Karpas-422 (cell line): Measurements from ENCODE around the gene PLSCR4. TPM values are rescaled to one million over a fixed set of nuclear protein-coding genes. Genes with fewer than 3 reads are reported as not detected.
"Not testable (repeated sequence)": the region's sequence is repeated elsewhere in the genome, so short reads cannot be mapped to it uniquely, and the experiment has no call there.

Experiments
- DNase-seq: peaks from one replicate; pipeline ENCODE4 v3.0.0-alpha.2; 2015
- H2AFZ ChIP-seq: fragments of 200-600 bp; sonication (generic); 2 replicates; pipeline ENCODE4 v1.6.1; 2014; ENCODE audit warnings: antibody characterized with exemption, low read length, mixed read lengths
- H3K27ac ChIP-seq: fragments of 200-600 bp; sonication (generic); 2 replicates; pipeline ENCODE4 v1.5.1; 2014; ENCODE audit warnings: mild to moderate bottlenecking, low read length, moderate library complexity
- H3K27me3 ChIP-seq: fragments of 200-600 bp; sonication (generic); 2 replicates; pipeline ENCODE4 v1.6.1; 2014; ENCODE audit warnings: low read length, mixed read lengths
- H3K36me3 ChIP-seq: fragments of 200-600 bp; sonication (generic); 2 replicates; pipeline ENCODE4 v1.6.1; 2014; ENCODE audit warnings: low read length, mixed read lengths; ENCODE audit not compliant: insufficient read depth
- H3K4me1 ChIP-seq: fragments of 200-600 bp; sonication (generic); 2 replicates; pipeline ENCODE4 v1.6.1; 2014; ENCODE audit warnings: mild to moderate bottlenecking, low read length, mixed read lengths
- H3K4me2 ChIP-seq: fragments of 200-600 bp; sonication (generic); 2 replicates; pipeline ENCODE4 v1.6.1; 2014; ENCODE audit warnings: low read length, low read depth, mild to moderate bottlenecking; ENCODE audit not compliant: poor library complexity, severe bottlenecking
- H3K4me3 ChIP-seq: fragments of 200-600 bp; sonication (generic); 2 replicates; pipeline ENCODE4 v1.5.1; 2014; ENCODE audit warnings: mild to moderate bottlenecking, antibody characterized with exemption, low read length, mixed read lengths
- H3K79me2 ChIP-seq: fragments of 200-600 bp; sonication (generic); 2 replicates; pipeline ENCODE4 v1.6.1; 2014; ENCODE audit warnings: mild to moderate bottlenecking, low read length, mixed read lengths
- H3K9ac ChIP-seq: fragments of 200-600 bp; sonication (generic); 2 replicates; pipeline ENCODE4 v1.6.0; 2014; ENCODE audit warnings: low read length
- H3K9me2 ChIP-seq: fragments of 200-600 bp; sonication (generic), shearing (Covaris generic); replicated peaks from 2 replicates; pipeline ENCODE4 v1.6.0; 2014; ENCODE audit warnings: mild to moderate bottlenecking, low read length, moderate library complexity; ENCODE audit not compliant: insufficient read depth
- H3K9me3 ChIP-seq: fragments of 300-700, 200-600 bp; sonication (generic); 2 replicates; pipeline ENCODE4 v1.6.1; 2014; ENCODE audit warnings: low read length, mixed read lengths
- H4K20me1 ChIP-seq: fragments of 200-600 bp; sonication (generic); 2 replicates; pipeline ENCODE4 v1.6.1; 2014; ENCODE audit warnings: mild to moderate bottlenecking, antibody characterized with exemption, low read length, low read depth; ENCODE audit not compliant: insufficient read depth
- total RNA-seq: library from RNA; depleted of rRNA; stranded (reverse); fragments of >200 nt; shearing (Covaris generic); gene quantifications from 2 replicates; pipeline ENCODE4 v1.2.3, GENCODE V29; 2014; ENCODE audit warnings: low replicate concordance

Gene PLSCR4
- total RNA-seq, 1 experiment from 2014 or later: not detected

DNA sequence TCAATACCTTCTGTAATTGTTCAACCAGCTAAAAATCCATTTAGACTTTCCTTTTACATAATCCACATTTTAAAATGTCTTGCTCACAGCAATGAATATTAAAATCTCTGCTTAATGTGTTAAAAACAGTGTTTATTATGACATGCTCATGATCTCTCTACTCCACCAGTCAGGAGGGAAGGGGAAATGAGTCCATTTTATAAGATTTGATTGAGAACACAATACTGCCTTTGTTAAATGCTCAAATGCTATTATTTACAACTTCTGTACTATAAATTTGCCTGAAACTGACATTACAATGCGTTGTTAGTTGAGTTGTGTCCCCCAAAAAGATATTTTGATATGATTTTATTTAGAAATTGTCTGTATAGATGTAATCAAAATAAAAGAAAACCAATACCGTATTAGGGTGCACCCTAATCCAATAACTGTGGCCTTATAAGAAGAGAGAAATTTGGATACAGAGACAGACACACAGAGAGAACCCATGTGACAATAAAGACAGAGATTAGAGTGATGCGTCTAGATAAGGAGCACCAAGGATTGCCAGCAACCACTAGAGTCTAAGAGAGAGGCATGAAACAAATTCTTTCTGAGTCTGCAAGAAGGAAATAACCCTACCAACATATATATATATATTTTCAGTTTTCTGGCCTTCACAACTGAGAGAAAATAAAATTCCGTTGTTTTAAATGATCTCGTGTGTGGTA is 9.1 kb upstream of the PLSCR4 start:
- no peak overlapping the region for H2AFZ ChIP-seq
- H3K27ac ChIP-seq: no peak overlapping the region
- DNase-seq: no peak

DNA sequence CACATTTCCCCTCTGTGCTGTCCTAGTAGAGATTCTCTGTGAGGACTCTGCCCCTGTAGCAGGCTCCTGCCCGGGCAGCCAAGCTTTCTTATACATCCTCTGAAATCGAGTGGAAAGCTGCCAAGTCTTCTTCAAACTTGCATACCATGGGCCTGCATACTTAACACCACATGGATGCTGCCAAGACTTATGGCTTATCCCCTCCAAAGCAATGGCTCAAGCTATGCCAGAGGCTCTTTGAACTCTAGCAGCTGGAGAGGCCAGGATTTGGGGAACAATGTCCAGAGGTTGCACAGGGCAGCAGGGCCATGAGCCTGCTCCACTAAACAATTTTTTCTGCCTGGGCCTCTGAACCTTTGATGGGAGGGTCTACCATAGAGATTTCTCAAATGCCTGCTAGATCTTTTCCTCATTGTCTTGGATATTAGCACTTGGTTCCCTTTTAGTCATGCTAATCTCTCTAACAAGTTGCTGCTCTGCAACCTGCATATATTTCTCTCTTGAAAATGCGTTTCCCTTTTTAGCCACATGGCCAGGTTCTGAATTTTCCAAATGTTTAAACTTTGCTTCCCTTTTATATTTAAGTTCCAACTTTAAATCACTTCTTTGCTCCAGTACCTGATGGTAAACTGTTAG is 6.1 kb upstream of the PLSCR4 start:
- no peak for DNase-seq
- no peak overlapping the region for H2AFZ ChIP-seq
- H3K9me3 ChIP-seq: no peaks in the 10 kb centered on the region
- no peak overlapping the region for H3K4me2 ChIP-seq
- H3K4me1 ChIP-seq: no peaks in the 10 kb centered on the region
- no peaks in the 10 kb centered on the region for H3K9me2 ChIP-seq
- no peak overlapping the region for H3K9ac ChIP-seq
- no peaks in the 10 kb centered on the region for H3K27me3 ChIP-seq
- no peaks in the 10 kb centered on the region for H3K36me3 ChIP-seq
- no peaks in the 10 kb centered on the region for H4K20me1 ChIP-seq
- no peak overlapping the region for H3K4me3 ChIP-seq
- no peak overlapping the region for H3K27ac ChIP-seq
- no peaks in the 10 kb centered on the region for H3K79me2 ChIP-seq

More for the DNA sequence above, 9.1 kb upstream of the PLSCR4 start:
- H3K9ac ChIP-seq: no peak overlapping the region
- H3K79me2 ChIP-seq: no peaks in the 10 kb centered on the region
- no peaks in the 10 kb centered on the region for H3K27me3 ChIP-seq
- no peaks in the 10 kb centered on the region for H4K20me1 ChIP-seq
- H3K9me3 ChIP-seq: no peaks in the 10 kb centered on the region
- H3K4me2 ChIP-seq: no peak overlapping the region
- no peak overlapping the region for H3K4me3 ChIP-seq
- no peaks in the 10 kb centered on the region for H3K9me2 ChIP-seq
- no peaks in the 10 kb centered on the region for H3K4me1 ChIP-seq
- H3K36me3 ChIP-seq: no peaks in the 10 kb centered on the region

- not testable (repeated sequence) for H3K27ac ChIP-seq, H3K9ac ChIP-seq, H3K79me2 ChIP-seq, H3K4me3 ChIP-seq, H2AFZ ChIP-seq, H4K20me1 ChIP-seq, H3K4me2 ChIP-seq, H3K9me2 ChIP-seq, H3K9me3 ChIP-seq, DNase-seq, H3K36me3 ChIP-seq, H3K4me1 ChIP-seq, H3K27me3 ChIP-seq
Measured at GRCh38 chr3:146252445-146252844, 1.5 kb upstream of the PLSCR4 start.

DNA sequence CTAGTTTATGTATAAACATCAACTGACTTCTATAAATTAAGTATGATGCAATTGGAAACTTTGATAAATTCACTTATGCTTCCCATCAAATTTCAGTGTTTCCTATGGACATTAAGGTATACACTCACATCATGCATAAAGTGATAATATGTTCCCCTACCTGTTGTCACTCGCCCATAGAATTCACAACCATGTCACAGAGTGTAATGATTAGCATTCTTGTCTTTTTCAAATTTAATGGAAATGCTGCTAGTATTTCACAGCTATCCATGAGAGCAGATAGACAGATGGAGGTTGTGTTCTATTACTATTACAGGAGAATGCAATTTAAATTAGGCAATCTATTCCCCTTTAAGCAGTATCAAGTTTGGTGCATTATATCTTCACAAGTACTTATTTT is 984 bp downstream of the PLSCR4 start:
- H3K9ac ChIP-seq: no peak overlapping the region
- no peaks in the 10 kb centered on the region for H3K36me3 ChIP-seq
- no peak overlapping the region for H3K4me3 ChIP-seq
- H3K9me3 ChIP-seq: no peaks in the 10 kb centered on the region
- no peak overlapping the region for H3K4me2 ChIP-seq
- no peaks in the 10 kb centered on the region for H3K4me1 ChIP-seq
- H3K9me2 ChIP-seq: no peaks in the 10 kb centered on the region
- H2AFZ ChIP-seq: no peak overlapping the region
- H3K27me3 ChIP-seq: no peaks in the 10 kb centered on the region
- no peaks in the 10 kb centered on the region for H4K20me1 ChIP-seq
- H3K79me2 ChIP-seq: no peaks in the 10 kb centered on the region
- no peak for DNase-seq
- no peak overlapping the region for H3K27ac ChIP-seq

GRCh38 chr3:146247911-146248310 is 3.0 kb downstream of the PLSCR4 start:
- H2AFZ ChIP-seq: no peak overlapping the region
- no peak for DNase-seq
- H3K27me3 ChIP-seq: no peaks in the 10 kb centered on the region
- H3K9me3 ChIP-seq: no peaks in the 10 kb centered on the region
- H4K20me1 ChIP-seq: no peaks in the 10 kb centered on the region
- no peak overlapping the region for H3K4me3 ChIP-seq
- no peak overlapping the region for H3K27ac ChIP-seq
- H3K4me2 ChIP-seq: no peak overlapping the region
- H3K79me2 ChIP-seq: no peaks in the 10 kb centered on the region
- H3K4me1 ChIP-seq: no peaks in the 10 kb centered on the region
- H3K9me2 ChIP-seq: no peaks in the 10 kb centered on the region
- no peaks in the 10 kb centered on the region for H3K36me3 ChIP-seq
- H3K9ac ChIP-seq: no peak overlapping the region

DNA sequence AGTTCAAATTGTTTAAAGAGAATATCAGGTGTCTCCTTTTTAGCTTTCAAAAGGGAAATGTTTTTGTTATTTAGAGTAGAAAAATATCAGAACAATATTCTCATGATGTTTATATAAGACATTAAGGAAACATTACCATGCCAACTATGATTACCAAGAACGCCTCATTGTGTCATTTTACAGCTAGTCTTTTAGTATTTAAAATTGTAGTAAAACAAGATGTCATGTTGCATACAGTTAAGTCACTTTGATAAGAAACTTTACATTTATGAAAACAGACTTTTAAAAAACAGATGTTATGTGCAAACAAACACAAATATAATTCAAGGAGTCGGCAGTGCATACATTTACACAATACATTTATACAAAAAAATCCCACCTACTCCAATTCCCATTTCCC is 4.4 kb downstream of the PLSCR4 start:
- no peak for DNase-seq
- no peak overlapping the region for H3K9ac ChIP-seq
- H3K4me2 ChIP-seq: no peak overlapping the region

DNA sequence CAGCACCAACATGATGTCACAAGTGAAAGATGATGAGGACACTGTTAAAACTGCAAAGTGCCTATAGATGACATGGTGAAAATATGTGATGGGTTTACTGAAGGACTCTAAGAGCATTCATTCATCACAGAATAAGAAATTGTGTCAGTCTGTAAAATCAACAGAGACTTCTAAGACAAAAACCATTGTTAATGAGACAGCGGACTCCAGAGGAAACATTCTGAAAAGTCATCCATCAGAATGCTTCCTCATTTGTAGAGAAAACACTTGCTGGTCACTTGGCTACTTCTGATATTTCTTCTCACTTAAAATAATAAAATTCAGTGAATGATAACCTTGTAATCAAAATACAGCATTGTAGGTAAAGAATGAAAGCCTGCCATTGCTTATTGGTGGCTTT is 7.3 kb downstream of the PLSCR4 start:
- Histone ChIP-seq H3K27ac (no peak overlapping the region), H3K9me3 (no peaks in the 10 kb centered on the region; the same call in 1 of the 2 replicates), H3K79me2 (no peaks in the 10 kb centered on the region), H3K4me2 (no peak overlapping the region), H4K20me1 (no peaks in the 10 kb centered on the region), H3K27me3 (no peaks in the 10 kb centered on the region), H3K4me1 (no peaks in the 10 kb centered on the region), H3K9ac (no peak overlapping the region), H2AFZ (no peak overlapping the region), H3K4me3 (no peak overlapping the region), H3K9me2 (no peaks in the 10 kb centered on the region), H3K36me3 (no peaks in the 10 kb centered on the region)
- no peak for DNase-seq

More for the DNA sequence above, 4.4 kb downstream of the PLSCR4 start:
- H3K9me2 ChIP-seq: no peaks in the 10 kb centered on the region
- no peaks in the 10 kb centered on the region for H3K36me3 ChIP-seq
- no peaks in the 10 kb centered on the region for H3K4me1 ChIP-seq
- H4K20me1 ChIP-seq: no peaks in the 10 kb centered on the region
- H3K27ac ChIP-seq: no peak overlapping the region
- no peaks in the 10 kb centered on the region for H3K9me3 ChIP-seq
- no peaks in the 10 kb centered on the region for H3K79me2 ChIP-seq
- no peak overlapping the region for H2AFZ ChIP-seq
- no peak overlapping the region for H3K4me3 ChIP-seq
- no peaks in the 10 kb centered on the region for H3K27me3 ChIP-seq

DNA sequence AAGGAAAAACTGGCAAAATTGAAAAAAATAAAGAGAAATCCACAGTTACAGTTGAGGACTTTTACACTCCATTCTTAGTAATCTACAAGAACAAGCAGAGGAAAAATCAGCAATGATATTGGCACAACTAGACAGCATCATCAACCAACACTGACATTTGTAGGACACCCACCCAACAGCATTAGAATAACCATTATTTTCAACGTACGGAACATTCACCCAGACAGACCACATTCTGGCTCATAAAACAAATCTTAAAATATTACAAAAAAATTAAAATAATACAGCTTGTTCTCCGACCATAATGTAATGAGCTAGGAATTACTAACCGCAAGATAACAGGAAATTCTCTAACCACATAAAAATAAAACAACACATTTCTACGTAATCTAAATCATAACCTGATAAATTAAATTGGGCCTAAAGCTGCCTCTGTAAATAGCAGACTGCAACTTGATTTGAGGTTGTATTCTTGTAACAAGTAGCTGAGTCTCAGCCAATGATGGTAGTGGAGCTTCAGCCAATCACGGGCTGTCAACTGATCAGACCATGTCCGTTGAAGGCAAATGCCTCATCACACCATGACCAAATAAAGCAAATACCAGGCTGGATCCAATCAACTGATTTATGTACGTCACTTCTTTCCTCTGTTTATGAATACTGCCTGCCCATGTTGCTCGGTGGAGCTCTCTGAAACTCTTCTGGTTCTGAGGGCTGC is 9.2 kb downstream of the PLSCR4 start:
- Histone ChIP-seq H3K4me2 (no peak overlapping the region), H3K9ac (no peak overlapping the region), H3K9me3 (no peaks in the 10 kb centered on the region; the same call in 1 of the 2 replicates), H2AFZ (no peak overlapping the region), H3K4me3 (no peak overlapping the region), H3K9me2 (no peaks in the 10 kb centered on the region), H3K36me3 (no peaks in the 10 kb centered on the region), H3K4me1 (no peaks in the 10 kb centered on the region), H3K27me3 (no peaks in the 10 kb centered on the region), H3K27ac (no peak overlapping the region), H4K20me1 (no peaks in the 10 kb centered on the region), H3K79me2 (no peaks in the 10 kb centered on the region)
- DNase-seq: no peak
